Middle frontal gyrus (tissue), 1 donor: ENCODE data around the gene ANKRD63.
A peak's percentile ranks its signal among the peaks of the same experiment; 100 is the strongest.

Experiments
- DNase-seq: peaks from one replicate; pipeline ENCODE4 v3.0.0-alpha.2; 2015; ENCODE audit warnings: low spot score; ENCODE audit errors: extremely low spot score

ANKRD63 gene

GRCh38 chr15:40282869-40283614, at the start of gene ANKRD63:
ANKRD63 (minus strand) TSS chr15:40283064; CDS start chr15:40282586, 478 bp downstream.
- DNase-seq = no peak

GRCh38 chr15:40332113-40332781, 49.4 kb upstream of the ANKRD63 start:
- no peak for DNase-seq

GRCh38 chr15:40331637-40332036, 48.8 kb upstream of the ANKRD63 start:
- DNase-seq = no peak

- DNase-seq = no peak
Observed at GRCh38 chr15:40331026-40331425, 48.2 kb upstream of the ANKRD63 start.

GRCh38 chr15:40330368-40330836, 47.5 kb upstream of the ANKRD63 start:
- no peak for DNase-seq

GRCh38 chr15:40329804-40330203, 46.9 kb upstream of the ANKRD63 start:
- no peak for DNase-seq

- no peak for DNase-seq
Observed at GRCh38 chr15:40328751-40329150, 45.9 kb upstream of the ANKRD63 start.

GRCh38 chr15:40328176-40328575, 45.3 kb upstream of the ANKRD63 start:
- DNase-seq = no peak

GRCh38 chr15:40327457-40327856, 44.6 kb upstream of the ANKRD63 start:
- DNase-seq = no peak

GRCh38 chr15:40325700-40326099, 42.8 kb upstream of the ANKRD63 start:
- DNase-seq = no peak

GRCh38 chr15:40325188-40325587, 42.3 kb upstream of the ANKRD63 start:
- DNase-seq = no peak

GRCh38 chr15:40323953-40324937, 41.4 kb upstream of the ANKRD63 start:
- DNase-seq = no peak

- peak; percentile 77 for DNase-seq
Observed at GRCh38 chr15:40323239-40323952, 40.5 kb upstream of the ANKRD63 start, which contains the start of gene INAFM2. INAFM2 (plus strand) TSS chr15:40323692; CDS start chr15:40324056, 364 bp downstream.

- DNase-seq = no peak
Observed at GRCh38 chr15:40322531-40323238, 39.8 kb upstream of the ANKRD63 start.

GRCh38 chr15:40320931-40321371, 38.1 kb upstream of the ANKRD63 start:
- DNase-seq = peak; percentile 46

- DNase-seq = no peak
Observed at GRCh38 chr15:40320409-40320808, 37.5 kb upstream of the ANKRD63 start.

- no peak for DNase-seq
Observed at GRCh38 chr15:40317580-40317979, 34.7 kb upstream of the ANKRD63 start.

- DNase-seq = no peak
Observed at GRCh38 chr15:40316931-40317330, 34.1 kb upstream of the ANKRD63 start.

GRCh38 chr15:40314723-40315276, 31.9 kb upstream of the ANKRD63 start:
- no peak for DNase-seq
